ENCODE measurements around the gene OTOP2.

GRCh38 chr17:74937064-74938051 lies 13.3 kb downstream of the OTOP2 start:
- TF ChIP-seq ZNF282 (CRISPR knock-in tag; IDR thresholded peaks at IDR 0.05) (no peak), HIVEP1 (CRISPR knock-in tag; IDR thresholded peaks at IDR 0.05) (no peak), POLR2A (conservative IDR thresholded peaks at IDR 0.05) (no peak), REST (IDR thresholded peaks at IDR 0.05; ENCODE audit: borderline replicate concordance) (peak; percentile 96), REST (CRISPR knock-in tag; IDR thresholded peaks at IDR 0.05; ENCODE audit: low read depth) (peak; percentile 88), SRSF3 (IDR thresholded peaks at IDR 0.05; ENCODE audit: insufficient read depth, low read length) (no peak), CTCF (IDR thresholded peaks at IDR 0.05 in 2 of 3, conservative IDR thresholded peaks at IDR 0.05 in 1 of 3; ENCODE audit: insufficient read depth in 2 of 3, low read depth in 1 of 3, low read length in 3 of 3) (no peak), HNRNPH1 (optimal IDR thresholded peaks at IDR 0.05; ENCODE audit: low read depth, low read length) (no peak), MAFG (tag; conservative IDR thresholded peaks at IDR 0.05) (no peak), SUPT5H (IDR thresholded peaks at IDR 0.05) (no peak), ZBTB7A (IDR thresholded peaks at IDR 0.05; ENCODE audit: borderline replicate concordance, control insufficient read depth, low read depth, low read length) (no peak), HCFC1 (IDR thresholded peaks at IDR 0.05; ENCODE audit: low read depth, low read length) (no peak), RBM17 (IDR thresholded peaks at IDR 0.05; ENCODE audit: borderline replicate concordance, low read depth, low read length) (no peak)
